B cell (primary cell): ENCODE measurements around the gene NOL4L.

Experiments used
- CTCF ChIP-seq: fragments of 200-600 bp; IDR thresholded peaks from one replicate; pipeline ENCODE4 v1.8.0; 2022; ENCODE audit warnings: antibody characterized with exemption, mild to moderate bottlenecking
- EZH2 ChIP-seq: IDR thresholded peaks from 2 replicates; pipeline ENCODE4 v1.6.1; 2012; ENCODE audit warnings: borderline replicate concordance, low read depth, mild to moderate bottlenecking, moderate library complexity, low read length; ENCODE audit not compliant: insufficient read depth, poor library complexity, severe bottlenecking

GRCh38 chr20:32560482-32560988 is 24.6 kb downstream of the NOL4L start:
- no peak for TF ChIP-seq CTCF
- TF ChIP-seq EZH2: no peak
